Transverse colon (tissue), 4 donors: ENCODE data around the gene CHKA. TPM values are rescaled to one million over a fixed set of nuclear protein-coding genes. Genes with fewer than 3 reads are reported as not detected.

Experiments used
- DNase-seq: peaks from one replicate; pipeline ENCODE4 v3.0.0-alpha.2; 2019
- H3K27ac ChIP-seq, 4 donors: fragments of 200-600 bp; sonication (generic); 2 replicates each; pipeline ENCODE4 v1.5.1; 2016 to 2018; ENCODE audit warnings: inconsistent platforms in 4 of 4
- H3K27me3 ChIP-seq: fragments of 200-600 bp; sonication (generic); 2 replicates; pipeline ENCODE4 v1.5.1; 2017; ENCODE audit warnings: inconsistent platforms
- H3K36me3 ChIP-seq, 4 donors: fragments of 200-600 bp; sonication (generic); 2 replicates each; pipeline ENCODE4 v1.5.1; 2017 to 2019; ENCODE audit warnings: inconsistent platforms in 4 of 4
- H3K4me1 ChIP-seq, 4 donors: fragments of 200-600 bp; sonication (generic); 2 replicates each; pipeline ENCODE4 v1.5.1; 2017 to 2020; ENCODE audit warnings: inconsistent platforms in 4 of 4
- H3K4me3 ChIP-seq, 4 donors: fragments of 200-600 bp; sonication (generic); 1 replicate in 1 of 4; 2 replicates in 3 of 4; pipeline versions ENCODE4 v1.5.1 to v1.6.1; 2017 to 2019; ENCODE audit warnings: inconsistent platforms in 4 of 4
- H3K9me3 ChIP-seq, 2 donors: fragments of 200-600 bp; sonication (generic); 2 replicates each; pipeline ENCODE4 v1.5.1; 2017 to 2019; ENCODE audit warnings: inconsistent platforms in 2 of 2
- CTCF ChIP-seq, 5 experiments: fragments of 200-600 bp in 3 of 5; fragments of 450-650 bp in 2 of 5; sonication (generic) in 3 of 5; IDR thresholded peaks; 1 replicate in 2 of 5; 2 replicates in 3 of 5; pipeline ENCODE4 v1.5.1; 2016 to 2017; ENCODE audit warnings: antibody characterized with exemption in 5 of 5, inconsistent platforms in 3 of 5, mild to moderate bottlenecking in 2 of 5, moderate library complexity in 1 of 5
- EP300 ChIP-seq: sonication (generic); formaldehyde crosslinking; IDR thresholded peaks from one replicate; pipeline ENCODE4 v1.6.1; 2017; ENCODE audit warnings: antibody characterized with exemption, low read depth
- POLR2A ChIP-seq: fragments of 450-650 bp; IDR thresholded peaks from one replicate; pipeline ENCODE4 v1.6.1; 2016; ENCODE audit warnings: antibody characterized with exemption, mild to moderate bottlenecking, moderate library complexity
- POLR2AphosphoS5 ChIP-seq, 3 donors: sonication (generic); formaldehyde crosslinking; IDR thresholded peaks; one replicate each; pipeline ENCODE4 v1.6.1; 2016; ENCODE audit warnings: antibody characterized with exemption in 3 of 3
- WGBS, 2 donors: methylation state at CpG; one replicate each; pipeline ENCODE4 v1.1.5; 2018; ENCODE audit warnings: low coverage in 1 of 2; 5-methylcytosine and 5-hydroxymethylcytosine counted together
- in situ Hi-C, 4 donors: fragments of 200-750 bp; cut with MboI; loops; one replicate each; pipeline versions ENCODE4 v1.15.0 to v1.15.1; 2017; ENCODE audit warnings: low sequenced_read_pairs in 3 of 4, low pct_ligation_motif_present in 1 of 4, low pct_unique_long_range_greater_than_20kb in 1 of 4
- intact Hi-C: fragments of 100-400 bp; cut with DNase I; formaldehyde crosslinking; loops from one replicate; pipeline ENCODE4 v1.15.1; 2023; ENCODE audit warnings: low total_unique reads
- total RNA-seq, 4 donors: library from RNA; depleted of rRNA; stranded (reverse); fragments of >200 nt; gene quantifications; one replicate each; pipeline ENCODE4 v1.1.0, GENCODE V29; 2016

CHKA gene
- total RNA-seq, 4 donors from 2014 or later = 41.6 to 253 (median 121) TPM

DNA sequence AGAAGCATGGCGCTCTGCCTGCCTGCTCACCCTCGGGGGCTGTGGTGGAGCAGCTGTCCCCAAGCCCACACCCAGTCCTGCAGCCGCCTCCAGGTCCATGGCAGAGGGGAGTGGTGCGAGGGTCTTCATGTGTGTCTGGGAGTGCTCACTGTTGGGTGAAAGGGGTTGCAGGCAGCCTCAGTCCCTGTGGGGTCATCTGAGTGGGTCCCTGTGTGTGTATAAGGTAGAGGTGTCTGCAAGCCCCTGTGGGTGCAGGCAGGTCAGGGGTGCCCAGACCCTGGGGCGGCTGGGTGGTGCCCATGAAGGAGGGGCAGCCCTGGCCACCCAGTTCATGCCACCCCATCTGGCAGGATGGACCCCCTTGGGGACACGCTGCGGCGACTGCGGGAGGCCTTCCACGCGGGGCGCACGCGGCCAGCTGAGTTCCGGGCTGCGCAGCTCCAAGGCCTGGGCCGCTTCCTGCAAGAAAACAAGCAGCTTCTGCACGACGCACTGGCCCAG, 106.2 kb downstream of the CHKA start:
- Histone ChIP-seq H3K4me1 (peaks cover 25 to 41% (median 30%) of the 10 kb centered on the region in 4 donors), H3K27ac (peak overlapping the region; percentile 48 to 95 (median 58)), H3K27me3 (no peaks in the 10 kb centered on the region), H3K9me3 (no peaks in the 10 kb centered on the region), H3K36me3 (no peaks in the 10 kb centered on the region), H3K4me3 (no peak overlapping the region)
- TF ChIP-seq EP300 = no peak
- no peak for TF ChIP-seq CTCF (IDR thresholded peaks at IDR 0.05)
- TF ChIP-seq POLR2A = no peak
- no peak for TF ChIP-seq POLR2AphosphoS5 (IDR thresholded peaks at IDR 0.05)
- no peak for DNase-seq
- 81% methylated on average over 10 of the region's 19 CpGs; no CpG with 5 or more reads in 1 of the 2 donors for WGBS, 2 donors
- intact Hi-C loops = no loop called here
- in situ Hi-C loops = no loop called here

GRCh38 chr11:68014157-68014946, 106.8 kb downstream of the CHKA start:
- Histone ChIP-seq H3K27ac (peak overlapping the region; percentile 48 to 95 (median 58)), H3K4me3 (no peak overlapping the region), H3K27me3 (no peaks in the 10 kb centered on the region), H3K9me3 (no peaks in the 10 kb centered on the region), H3K36me3 (no peaks in the 10 kb centered on the region), H3K4me1 (peaks cover 32 to 47% (median 37%) of the 10 kb centered on the region in 4 donors)
- in situ Hi-C loops (no loop called here), intact Hi-C loops (no loop called here)
- TF ChIP-seq EP300 (no peak), CTCF (IDR thresholded peaks at IDR 0.05) (no peak), POLR2A (peak; percentile 49), POLR2AphosphoS5 (IDR thresholded peaks at IDR 0.05) (peak in 2 of 3 donors; percentile 6 to 32)
- WGBS, 2 donors = 33 to 34% methylated on average over 1 to 16 of the region's 16 CpGs
- DNase-seq = peak; percentile 80

DNA sequence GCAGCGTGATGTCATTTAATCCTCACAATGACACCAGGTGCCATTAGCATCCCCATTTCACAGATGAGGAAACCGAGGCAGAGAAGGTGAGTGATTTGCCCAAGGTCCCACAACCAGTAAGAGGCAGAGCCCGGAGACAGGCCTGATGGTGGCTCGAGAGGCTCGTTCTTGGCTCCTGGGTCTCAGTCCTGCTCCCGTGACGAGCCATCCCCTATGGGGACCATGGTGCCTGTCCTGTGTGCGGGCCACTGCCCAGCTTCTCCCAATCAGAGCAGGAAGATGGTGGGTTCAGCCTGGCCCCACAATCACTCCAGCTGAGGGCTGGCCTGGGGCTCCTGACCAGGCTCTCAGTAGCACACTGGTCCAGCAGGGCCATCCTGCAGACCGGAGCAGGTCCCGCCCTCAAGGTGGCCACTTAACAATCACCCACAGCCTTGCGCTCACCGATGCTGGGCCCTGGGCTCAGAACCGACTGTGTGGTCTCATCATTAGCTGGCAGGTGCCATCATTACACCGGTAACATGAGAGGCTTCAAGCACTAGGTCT, 107.5 kb downstream of the CHKA start:
- in situ Hi-C loops = no loop called here
- peaks cover 38 to 54% (median 43%) of the 10 kb centered on the region in 4 donors for H3K4me1 ChIP-seq
- DNase-seq = no peak
- H3K27me3 ChIP-seq = no peaks in the 10 kb centered on the region
- H3K9me3 ChIP-seq = no peaks in the 10 kb centered on the region
- 90 to 92% methylated on average over 5 to 13 of the region's 14 CpGs for WGBS, 2 donors
- TF ChIP-seq POLR2A (no peak), POLR2AphosphoS5 (IDR thresholded peaks at IDR 0.05) (no peak), EP300 (no peak), CTCF (IDR thresholded peaks at IDR 0.05) (no peak)
- no peaks in the 10 kb centered on the region for H3K36me3 ChIP-seq
- intact Hi-C loops = no loop called here
- H3K27ac ChIP-seq = peak overlapping the region; percentile 48 to 95 (median 58)
- H3K4me3 ChIP-seq = no peak overlapping the region

DNA sequence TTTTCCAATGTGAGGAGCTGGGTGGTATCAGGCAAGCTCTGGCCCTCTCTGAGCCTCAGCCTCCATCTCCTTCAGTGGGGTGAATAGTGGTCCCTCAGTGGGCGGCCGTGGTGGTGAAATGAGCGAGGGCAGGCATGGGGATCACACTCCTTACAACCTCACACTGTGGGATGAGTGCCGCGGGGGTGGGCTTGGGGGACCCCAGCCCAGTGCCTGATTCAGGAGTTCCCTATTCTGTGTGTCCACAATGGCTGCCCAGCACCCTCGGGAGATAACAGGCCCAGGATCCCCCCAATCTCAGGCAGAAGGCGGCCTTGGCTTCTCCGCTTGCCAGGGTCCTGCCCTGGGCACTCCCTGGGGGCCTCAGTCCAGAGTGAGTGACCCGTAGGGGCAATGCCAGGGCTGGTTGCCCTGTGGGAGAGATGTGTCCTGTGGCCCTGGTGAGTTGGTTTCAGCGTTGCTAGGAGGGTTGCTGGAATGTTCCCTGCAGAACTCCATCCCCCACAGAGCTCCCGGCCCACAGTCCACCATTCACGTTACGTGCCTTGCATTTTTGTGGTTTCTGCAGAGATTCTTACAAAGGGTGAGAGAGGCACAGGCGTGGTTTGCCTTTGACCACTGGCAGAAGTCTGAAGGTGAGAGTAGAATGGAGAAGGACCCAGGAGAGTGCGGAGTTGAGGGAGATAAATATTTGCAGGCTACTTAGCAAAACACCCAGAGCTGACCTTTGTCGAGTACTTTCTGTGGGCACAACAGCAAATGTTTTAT, 108.2 kb downstream of the CHKA start:
- H3K4me1 ChIP-seq = peaks cover 38 to 60% (median 48%) of the 10 kb centered on the region in 4 donors
- peak overlapping the region; percentile 51 to 96 (median 80) for H3K27ac ChIP-seq
- no peaks in the 10 kb centered on the region for H3K36me3 ChIP-seq
- H3K9me3 ChIP-seq = no peaks in the 10 kb centered on the region
- intact Hi-C loops = no loop called here
- WGBS, 2 donors = 76% methylated on average over 16 of the region's 16 CpGs; no CpG with 5 or more reads in 1 of the 2 donors
- no peak for TF ChIP-seq POLR2A
- TF ChIP-seq CTCF (IDR thresholded peaks at IDR 0.05) = no peak
- TF ChIP-seq EP300 = no peak
- TF ChIP-seq POLR2AphosphoS5 (IDR thresholded peaks at IDR 0.05) = peak in 1 of 3 donors; percentile 7
- in situ Hi-C loops = no loop called here
- no peak for DNase-seq
- H3K27me3 ChIP-seq = no peaks in the 10 kb centered on the region
- H3K4me3 ChIP-seq = no peak overlapping the region
